Stimulated activated naive CD8-positive, alpha-beta T cell treated with anti-CD3 and anti-CD28 coated beads, Interleukin-15, amount 100 ng/mL, for 72 hours (primary cell): Measurements from ENCODE around the gene PYROXD2.
"Not testable (repeated sequence)": the region's sequence is repeated elsewhere in the genome, so short reads cannot be mapped to it uniquely, and the experiment has no call there.

Source experiments
- ATAC-seq: fragments of 150-1000 bp; cut with Tn5 transposase; 2 replicates; pipeline ENCODE4 v1.10.0; 2021; ENCODE audit warnings: mild to moderate bottlenecking, moderate library complexity
- DNase-seq, 2 donors: peaks; one replicate each; pipeline ENCODE4 v3.0.0; 2021 to 2022
- H3K27ac Mint-ChIP-seq, 2 donors: one replicate each; pipeline ENCODE4 v1.8.0; 2022; ENCODE audit warnings: mild to moderate bottlenecking in 2 of 2, mixed read lengths in 2 of 2, moderate library complexity in 2 of 2
- H3K27me3 Mint-ChIP-seq: one replicate; pipeline ENCODE4 v1.8.0; 2022; ENCODE audit warnings: mixed read lengths
- H3K4me1 Mint-ChIP-seq: one replicate; pipeline ENCODE4 v1.8.0; 2022; ENCODE audit warnings: mild to moderate bottlenecking, mixed read lengths
- H3K4me3 Mint-ChIP-seq, 2 donors: one replicate each; pipeline ENCODE4 v1.8.0; 2022; ENCODE audit warnings: mild to moderate bottlenecking in 2 of 2, mixed read lengths in 2 of 2, moderate library complexity in 1 of 2
- H3K9me3 Mint-ChIP-seq, 2 donors: one replicate each; pipeline ENCODE4 v1.8.0; 2022; ENCODE audit warnings: mixed read lengths in 2 of 2

The PYROXD2 gene

DNA sequence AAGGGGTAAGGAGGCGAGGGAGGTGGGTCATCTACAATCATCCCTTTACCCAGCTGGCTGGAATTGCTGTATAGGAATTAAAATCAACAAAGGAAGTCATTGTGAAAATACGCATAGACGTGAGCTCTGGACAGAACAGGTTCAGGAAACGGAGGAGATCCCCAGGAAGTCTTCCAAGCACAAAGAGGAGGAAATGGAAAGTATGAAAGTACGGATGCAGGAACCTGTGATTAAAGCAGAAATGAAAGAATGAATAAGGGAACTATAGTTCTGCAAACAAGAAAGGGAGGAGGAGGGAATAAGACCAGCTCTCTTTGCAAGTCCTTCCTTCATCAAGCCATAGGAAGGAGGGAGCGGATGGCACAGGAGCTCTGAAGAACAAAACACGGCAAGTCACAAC is 61.8 kb downstream of the PYROXD2 start:
- Mint-ChIP-seq H3K4me1 (peaks cover 10% of the 10 kb centered on the region), H3K4me3 (no peak overlapping the region), H3K9me3 (no peaks in the 10 kb centered on the region), H3K27me3 (peaks cover 70% of the 10 kb centered on the region), H3K27ac (no peak overlapping the region)
- no peak for DNase-seq
- no peak for ATAC-seq

DNA sequence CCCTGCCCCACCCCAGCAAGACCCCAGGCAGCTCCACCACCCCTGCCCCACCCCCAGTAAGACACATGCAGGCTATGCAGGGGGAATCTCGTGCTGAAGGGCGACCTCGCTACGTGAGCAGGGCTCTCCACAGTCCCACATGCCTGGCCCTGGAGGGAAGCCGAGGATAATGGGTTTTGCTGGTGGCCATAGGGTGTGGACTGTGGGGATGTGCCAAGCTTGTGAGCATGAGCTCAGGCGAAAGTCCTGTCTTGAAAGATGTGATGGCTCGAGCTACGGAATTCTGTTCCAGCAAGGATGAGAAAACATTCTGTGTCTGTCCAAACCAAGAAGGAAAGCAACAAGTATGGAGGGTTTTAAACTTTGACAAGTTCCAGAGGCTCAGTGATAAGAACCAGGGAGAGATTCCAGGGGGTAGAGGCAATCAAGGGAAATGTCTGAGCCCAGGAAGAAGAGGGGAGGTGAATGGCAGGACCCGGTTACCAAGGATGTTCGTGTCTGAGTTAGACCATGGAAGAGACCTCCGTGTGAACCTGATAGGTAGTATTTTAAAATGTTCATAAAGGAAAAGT is 63.1 kb downstream of the PYROXD2 start:
- H3K9me3 Mint-ChIP-seq, result peaks cover 5 to 7% of the 10 kb centered on the region in 2 donors
- no peak overlapping the region for H3K4me3 Mint-ChIP-seq
- H3K4me1 Mint-ChIP-seq, result peaks cover 10% of the 10 kb centered on the region
- peaks cover 72% of the 10 kb centered on the region for H3K27me3 Mint-ChIP-seq
- H3K27ac Mint-ChIP-seq, result peak overlapping the region in 1 of 2 donors; percentile 51
- no peak for ATAC-seq
- no peak for DNase-seq

DNA sequence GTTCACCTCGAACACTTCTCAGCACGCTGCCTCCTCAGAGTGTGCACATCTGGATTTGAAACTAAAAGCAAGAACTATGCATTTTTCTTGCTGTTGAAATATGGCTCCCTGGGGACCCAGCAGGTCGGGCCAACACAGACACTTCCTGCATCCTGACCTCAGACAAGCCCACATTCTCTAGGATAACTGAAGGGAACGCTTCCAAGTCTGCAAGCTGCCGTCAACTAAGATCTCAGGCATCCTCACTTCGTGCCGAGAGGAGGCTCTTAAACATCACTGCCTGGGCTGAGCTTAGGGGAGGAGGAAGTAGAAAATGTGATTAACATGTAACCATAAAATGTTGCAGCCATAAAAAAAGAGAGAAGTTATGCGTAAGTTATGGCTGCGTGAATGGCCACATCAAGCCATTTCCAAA is 65.5 kb downstream of the PYROXD2 start:
- H3K9me3 Mint-ChIP-seq, result peaks cover 9 to 18% of the 10 kb centered on the region in 2 donors
- H3K27me3 Mint-ChIP-seq, result peaks cover 76% of the 10 kb centered on the region
- DNase-seq, result no peak
- no peak for ATAC-seq
- no peak overlapping the region for H3K27ac Mint-ChIP-seq
- no peak overlapping the region for H3K4me3 Mint-ChIP-seq
- peaks cover 10% of the 10 kb centered on the region for H3K4me1 Mint-ChIP-seq

DNA sequence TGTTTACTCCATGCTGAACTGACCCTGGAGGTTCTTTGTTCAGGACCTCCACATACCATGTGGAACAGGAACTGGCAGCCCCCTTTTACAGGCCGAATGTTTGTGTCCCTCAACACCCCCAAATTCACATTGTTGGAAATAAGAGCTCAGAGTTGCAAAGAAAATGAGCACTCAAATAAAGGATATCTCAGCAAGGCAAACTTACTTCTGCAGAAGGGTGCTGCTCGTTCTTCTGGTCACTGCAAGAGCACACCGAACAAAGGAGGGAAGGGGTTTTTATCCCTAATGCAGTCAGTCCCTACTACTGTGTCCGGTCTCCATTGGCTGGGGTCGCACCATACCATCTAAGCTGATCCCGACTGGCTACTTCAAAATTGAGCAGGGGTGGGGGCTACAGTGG is 68.1 kb downstream of the PYROXD2 start:
- no peak overlapping the region for H3K27ac Mint-ChIP-seq
- H3K9me3 Mint-ChIP-seq, result peaks cover 9 to 18% of the 10 kb centered on the region in 2 donors
- H3K4me3 Mint-ChIP-seq, result no peak overlapping the region
- H3K27me3 Mint-ChIP-seq, result peaks cover 71% of the 10 kb centered on the region
- H3K4me1 Mint-ChIP-seq, result peaks cover 5% of the 10 kb centered on the region
- DNase-seq, result no peak
- ATAC-seq, result no peak

DNA sequence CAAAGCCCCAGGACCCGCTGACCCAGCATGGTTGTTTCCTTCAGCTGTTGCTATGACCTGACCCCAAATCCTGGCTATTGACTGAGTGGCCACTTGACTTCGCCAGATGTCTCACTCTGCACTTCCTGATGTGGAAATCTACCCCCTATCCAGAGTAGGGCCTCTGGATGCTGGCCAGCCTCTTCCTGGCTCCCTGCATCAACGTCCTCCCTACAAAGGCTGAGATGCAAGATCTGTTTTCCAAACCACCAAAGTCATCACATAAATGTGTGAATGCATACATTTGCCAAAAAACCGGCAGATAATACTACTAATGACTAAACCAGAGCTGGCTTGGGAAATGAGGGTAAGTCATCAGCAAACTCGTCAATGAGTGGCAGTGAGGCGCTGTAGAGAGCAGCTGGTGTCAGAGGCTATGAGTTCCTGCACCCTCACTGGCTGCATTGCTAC is 70.4 kb downstream of the PYROXD2 start:
- no peak for DNase-seq
- peaks cover 15% of the 10 kb centered on the region for H3K4me1 Mint-ChIP-seq

DNA sequence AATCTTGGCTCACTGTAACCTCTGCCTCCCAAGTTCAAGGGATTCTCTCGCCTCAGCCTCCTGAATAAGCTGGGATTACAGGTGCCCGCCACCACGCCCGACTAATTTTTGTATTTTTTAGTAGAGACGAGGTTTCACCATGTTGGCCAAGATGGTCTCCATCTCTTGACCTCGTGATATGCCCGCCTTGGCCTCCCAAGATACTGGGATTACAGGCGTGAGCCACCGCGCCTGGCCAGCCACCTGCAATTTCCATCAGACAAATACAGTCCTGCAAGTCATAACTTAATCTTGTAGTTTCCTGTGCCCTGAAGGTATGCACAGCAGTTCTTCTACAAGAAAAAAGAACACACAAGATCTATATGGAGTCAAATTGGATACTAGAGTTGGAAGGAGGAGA is 73.3 kb downstream of the PYROXD2 start:
- H3K4me3 Mint-ChIP-seq, H3K27ac Mint-ChIP-seq, DNase-seq, H3K9me3 Mint-ChIP-seq, ATAC-seq: not testable (repeated sequence)
- H3K4me1 Mint-ChIP-seq, result peaks cover 11% of the 10 kb centered on the region
- peaks cover 54% of the 10 kb centered on the region for H3K27me3 Mint-ChIP-seq

More for the DNA sequence above, 70.4 kb downstream of the PYROXD2 start:
- ATAC-seq, result no peak
- Mint-ChIP-seq H3K27ac (no peak overlapping the region), H3K9me3 (peaks cover 9 to 18% of the 10 kb centered on the region in 2 donors), H3K27me3 (peaks cover 64% of the 10 kb centered on the region), H3K4me3 (no peak overlapping the region)

DNA sequence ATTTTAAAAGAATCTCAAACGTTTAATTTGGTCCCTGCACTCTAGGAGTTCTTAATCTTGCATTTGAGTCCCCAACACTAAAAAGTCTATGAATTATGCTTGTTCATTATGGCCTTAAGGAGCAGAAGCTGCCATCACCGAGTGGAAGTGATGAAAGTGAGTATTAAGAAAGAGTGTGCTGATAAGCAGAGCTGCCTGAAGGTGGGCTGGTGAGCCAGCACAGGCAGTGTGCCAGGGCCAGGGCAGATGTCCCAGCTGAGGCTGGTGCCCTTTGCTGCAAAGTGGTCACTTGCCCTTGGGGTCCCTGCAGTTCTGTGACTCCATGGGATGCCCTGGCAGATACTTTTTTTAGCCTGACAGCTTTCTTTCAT is 74.1 kb downstream of the PYROXD2 start:
- Mint-ChIP-seq H3K4me1 (peaks cover 11% of the 10 kb centered on the region), H3K9me3 (peaks cover 0 to 2% of the 10 kb centered on the region in 2 donors), H3K27ac (no peak overlapping the region), H3K27me3 (peaks cover 46% of the 10 kb centered on the region), H3K4me3 (no peak overlapping the region)
- no peak for ATAC-seq
- no peak for DNase-seq

DNA sequence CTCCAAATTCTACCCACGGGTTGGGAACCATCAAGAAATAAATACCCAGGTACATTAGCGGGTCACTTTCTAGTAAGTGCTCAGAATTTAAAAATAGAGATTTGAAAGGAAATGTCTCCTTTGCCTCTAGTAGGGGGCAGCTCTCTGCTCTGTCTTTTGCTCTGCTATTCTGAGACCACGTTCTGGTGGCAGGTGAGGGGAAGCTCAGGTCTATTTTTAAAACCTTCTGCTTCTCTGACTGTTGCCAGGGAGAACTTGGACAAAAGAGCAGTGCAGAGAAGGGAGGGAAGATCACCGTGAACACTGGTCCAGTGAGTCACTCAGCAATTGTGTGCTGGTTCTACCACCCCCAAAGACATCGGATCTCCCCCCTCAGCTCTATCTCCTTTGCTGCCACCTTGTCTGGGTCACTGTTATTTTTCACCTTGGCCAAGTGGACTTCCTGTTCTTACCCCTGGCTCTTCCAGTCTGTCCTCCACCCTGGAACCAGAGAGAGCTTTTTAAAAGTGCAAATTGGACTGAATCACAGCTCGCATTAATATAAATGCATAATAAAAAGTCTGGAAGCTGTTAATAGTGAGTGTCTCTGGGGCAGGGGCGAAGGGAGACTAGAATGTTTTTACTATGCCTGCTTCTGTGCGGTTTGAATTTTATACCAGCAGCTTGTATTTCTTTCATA is 74.6 kb downstream of the PYROXD2 start:
- peaks cover 44% of the 10 kb centered on the region for H3K27me3 Mint-ChIP-seq
- no peak for ATAC-seq

DNA sequence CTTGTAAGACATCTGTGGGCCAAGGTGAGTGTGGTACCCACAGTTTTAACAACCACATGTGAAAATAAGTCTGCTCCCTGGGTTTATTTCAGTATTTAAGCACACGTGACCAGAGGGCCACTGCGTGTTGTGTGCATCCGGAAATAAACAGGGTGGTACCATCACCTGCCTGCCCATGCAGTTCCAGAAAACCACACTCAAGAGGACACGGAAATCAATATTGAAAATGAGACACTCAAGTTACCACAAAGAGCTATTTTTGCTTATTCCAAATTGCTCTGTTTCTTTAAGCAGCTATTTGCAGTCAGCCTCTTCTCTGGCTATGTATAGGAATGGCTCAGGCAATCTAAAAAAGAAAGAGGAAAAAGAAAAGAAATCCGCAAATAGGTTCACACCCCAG is 75.2 kb downstream of the PYROXD2 start:
- no peak for DNase-seq

More for the DNA sequence above, 74.6 kb downstream of the PYROXD2 start:
- Mint-ChIP-seq H3K27ac (no peak overlapping the region), H3K9me3 (no peaks in the 10 kb centered on the region), H3K4me3 (no peak overlapping the region), H3K4me1 (peaks cover 11% of the 10 kb centered on the region)
- no peak for DNase-seq

DNA sequence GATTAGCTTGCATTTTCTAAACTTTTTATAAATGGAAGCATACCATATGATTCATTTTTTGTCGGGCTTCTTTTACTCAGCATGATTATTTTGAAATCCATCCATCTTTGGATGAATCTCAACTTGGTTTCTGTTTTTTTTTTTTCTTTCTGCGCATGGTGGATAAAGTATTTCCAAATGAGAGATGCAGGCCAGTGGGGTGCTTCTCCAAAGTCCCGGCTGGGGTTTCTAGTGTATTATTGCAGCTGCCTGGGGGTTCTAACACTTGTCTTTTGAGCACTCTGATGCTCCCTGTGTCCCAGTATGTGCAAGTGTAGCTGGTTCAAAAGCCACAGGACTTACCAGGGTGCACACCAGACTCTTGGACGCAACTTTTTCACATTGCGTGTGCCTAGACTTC is 76.1 kb downstream of the PYROXD2 start:
- no peak for DNase-seq
- Mint-ChIP-seq H3K27ac (no peak overlapping the region), H3K27me3 (peaks cover 36% of the 10 kb centered on the region), H3K4me1 (peaks cover 11% of the 10 kb centered on the region), H3K4me3 (no peak overlapping the region), H3K9me3 (no peaks in the 10 kb centered on the region)
- ATAC-seq, result no peak

More for the DNA sequence above, 75.2 kb downstream of the PYROXD2 start:
- H3K27me3 Mint-ChIP-seq, result peaks cover 44% of the 10 kb centered on the region
- no peak overlapping the region for H3K27ac Mint-ChIP-seq
- H3K4me3 Mint-ChIP-seq, result no peak overlapping the region
- no peaks in the 10 kb centered on the region for H3K9me3 Mint-ChIP-seq
- ATAC-seq, result no peak
- H3K4me1 Mint-ChIP-seq, result peaks cover 11% of the 10 kb centered on the region

DNA sequence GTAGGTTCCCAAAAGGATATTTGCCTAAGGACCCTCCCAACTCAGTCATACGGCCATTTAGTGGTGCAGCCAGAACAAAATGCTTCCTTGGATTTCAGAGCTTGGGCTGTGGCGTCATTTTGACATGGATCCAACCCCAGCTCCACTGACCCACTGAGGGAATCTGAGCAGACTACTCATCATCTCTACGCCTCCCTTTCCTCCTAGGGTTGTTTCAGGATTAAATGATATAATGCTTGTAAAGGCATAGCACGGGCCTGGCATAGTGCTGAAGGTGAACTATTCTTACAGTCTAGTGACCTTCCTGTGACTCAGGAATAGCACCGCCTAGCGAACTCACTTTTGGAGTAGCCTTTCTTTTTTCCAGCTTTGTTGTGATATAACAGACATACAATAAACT is 76.7 kb downstream of the PYROXD2 start:
- H3K9me3 Mint-ChIP-seq, result no peaks in the 10 kb centered on the region
- H3K27ac Mint-ChIP-seq, result no peak overlapping the region
- DNase-seq, result no peak
- H3K4me3 Mint-ChIP-seq, result no peak overlapping the region
- peaks cover 35% of the 10 kb centered on the region for H3K27me3 Mint-ChIP-seq
- no peak for ATAC-seq
- peaks cover 11% of the 10 kb centered on the region for H3K4me1 Mint-ChIP-seq

DNA sequence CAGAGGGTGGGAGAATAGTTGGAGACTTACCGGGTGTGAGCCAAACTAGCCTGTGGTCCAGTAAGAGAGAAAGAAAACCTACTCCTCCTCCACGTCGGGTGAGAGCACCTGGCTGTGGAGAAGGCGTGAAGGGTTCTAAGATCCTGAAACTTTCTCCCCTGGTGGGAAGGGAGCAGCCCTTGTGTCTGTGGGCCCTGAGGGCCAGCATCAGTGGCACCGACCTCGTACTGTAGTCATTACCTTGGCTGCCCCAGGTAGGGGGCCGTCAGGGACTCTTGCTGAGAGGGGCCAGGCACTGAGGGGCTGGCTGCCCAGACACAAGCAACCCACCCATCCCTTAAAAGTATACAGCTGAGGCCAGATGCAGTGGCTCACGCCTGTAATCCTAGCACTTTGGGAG is 77.5 kb downstream of the PYROXD2 start:
- H3K27ac Mint-ChIP-seq, result no peak overlapping the region
- H3K4me1 Mint-ChIP-seq, result peaks cover 11% of the 10 kb centered on the region
- no peak for ATAC-seq
- H3K27me3 Mint-ChIP-seq, result peaks cover 26% of the 10 kb centered on the region
- no peak overlapping the region for H3K4me3 Mint-ChIP-seq
- DNase-seq, result no peak
- no peaks in the 10 kb centered on the region for H3K9me3 Mint-ChIP-seq
